ENCODE data around the gene ERN1.

ERN1 gene

DNA sequence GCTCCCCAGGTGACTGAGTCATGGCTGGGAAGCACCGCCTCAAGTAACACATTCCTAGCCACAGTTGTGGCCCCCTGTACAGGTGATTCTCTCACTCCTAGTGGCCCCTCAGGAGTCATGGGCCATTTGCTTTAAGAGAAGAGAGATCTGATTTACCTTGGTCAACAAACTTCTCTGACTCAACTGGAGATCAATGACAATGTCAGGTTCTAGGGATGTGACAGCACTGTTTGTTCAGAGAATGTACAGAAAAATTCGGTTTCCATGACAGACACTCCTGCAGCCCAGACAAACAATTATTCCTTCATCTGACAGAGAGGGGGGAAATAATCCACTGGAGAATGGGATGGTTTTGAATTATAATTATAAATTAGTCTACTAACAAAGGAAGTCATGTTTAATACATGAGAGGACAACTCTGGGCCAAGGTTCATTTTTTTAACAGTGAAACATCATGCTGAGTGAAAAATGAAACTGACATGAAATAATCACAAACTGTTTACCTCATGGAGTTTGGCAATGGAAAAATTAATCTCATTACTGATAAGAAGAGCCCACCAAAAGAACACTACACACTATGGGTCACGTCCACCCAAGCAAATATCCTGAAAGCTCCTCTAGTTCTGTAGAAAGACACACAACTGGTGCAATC lies 9.7 kb downstream of the ERN1 start:
- H3K36me3 ChIP-seq (ENCODE audit: insufficient read depth, low read length): no peaks in the 10 kb centered on the region
- TF ChIP-seq EZH2 (IDR thresholded peaks at IDR 0.05; ENCODE audit: borderline replicate concordance, low read depth, low read length, severe bottlenecking): no peak
- TF ChIP-seq, protein P1, sequence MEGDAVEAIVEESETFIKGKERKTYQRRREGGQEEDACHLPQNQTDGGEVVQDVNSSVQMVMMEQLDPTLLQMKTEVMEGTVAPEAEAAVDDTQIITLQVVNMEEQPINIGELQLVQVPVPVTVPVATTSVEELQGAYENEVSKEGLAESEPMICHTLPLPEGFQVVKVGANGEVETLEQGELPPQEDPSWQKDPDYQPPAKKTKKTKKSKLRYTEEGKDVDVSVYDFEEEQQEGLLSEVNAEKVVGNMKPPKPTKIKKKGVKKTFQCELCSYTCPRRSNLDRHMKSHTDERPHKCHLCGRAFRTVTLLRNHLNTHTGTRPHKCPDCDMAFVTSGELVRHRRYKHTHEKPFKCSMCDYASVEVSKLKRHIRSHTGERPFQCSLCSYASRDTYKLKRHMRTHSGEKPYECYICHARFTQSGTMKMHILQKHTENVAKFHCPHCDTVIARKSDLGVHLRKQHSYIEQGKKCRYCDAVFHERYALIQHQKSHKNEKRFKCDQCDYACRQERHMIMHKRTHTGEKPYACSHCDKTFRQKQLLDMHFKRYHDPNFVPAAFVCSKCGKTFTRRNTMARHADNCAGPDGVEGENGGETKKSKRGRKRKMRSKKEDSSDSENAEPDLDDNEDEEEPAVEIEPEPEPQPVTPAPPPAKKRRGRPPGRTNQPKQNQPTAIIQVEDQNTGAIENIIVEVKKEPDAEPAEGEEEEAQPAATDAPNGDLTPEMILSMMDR (IDR thresholded peaks at IDR 0.05; ENCODE audit: borderline replicate concordance, extremely low read depth, low read length, poor library complexity, severe bottlenecking): no peak
- H3K4me2 ChIP-seq (ENCODE audit: insufficient read depth, low read length): no peak overlapping the region
- H3K27ac ChIP-seq (ENCODE audit: low read length): 0 out of 2 replicates have a peak overlapping the region, but pooled peaks have one; percentile 32
- ATAC-seq (ENCODE audit: insufficient read depth, low read depth) (no peak), DNase-seq (no peak)
- no peak overlapping the region for H3K9ac ChIP-seq (ENCODE audit: low read depth, low read length)
- no peak overlapping the region for H3K4me3 ChIP-seq (ENCODE audit: low read depth in 1 of 2, low read length in 2 of 2)
- H2AFZ ChIP-seq (ENCODE audit: low read depth, low read length): no peak overlapping the region
- no peaks in the 10 kb centered on the region for H3K79me2 ChIP-seq (ENCODE audit: insufficient read depth, low read length)
- no peaks in the 10 kb centered on the region for H3K27me3 ChIP-seq (ENCODE audit: insufficient read depth, low read length, poor library complexity)
- H3K9me3 ChIP-seq (ENCODE audit: insufficient read depth, low read length, severe bottlenecking): no peaks in the 10 kb centered on the region
- H3K4me1 ChIP-seq (ENCODE audit: insufficient read depth, low read length): peaks cover 8% of the 10 kb centered on the region; the same call in 1 of the 2 replicates
- no peaks in the 10 kb centered on the region for H4K20me1 ChIP-seq (ENCODE audit: insufficient read depth, low read length)

DNA sequence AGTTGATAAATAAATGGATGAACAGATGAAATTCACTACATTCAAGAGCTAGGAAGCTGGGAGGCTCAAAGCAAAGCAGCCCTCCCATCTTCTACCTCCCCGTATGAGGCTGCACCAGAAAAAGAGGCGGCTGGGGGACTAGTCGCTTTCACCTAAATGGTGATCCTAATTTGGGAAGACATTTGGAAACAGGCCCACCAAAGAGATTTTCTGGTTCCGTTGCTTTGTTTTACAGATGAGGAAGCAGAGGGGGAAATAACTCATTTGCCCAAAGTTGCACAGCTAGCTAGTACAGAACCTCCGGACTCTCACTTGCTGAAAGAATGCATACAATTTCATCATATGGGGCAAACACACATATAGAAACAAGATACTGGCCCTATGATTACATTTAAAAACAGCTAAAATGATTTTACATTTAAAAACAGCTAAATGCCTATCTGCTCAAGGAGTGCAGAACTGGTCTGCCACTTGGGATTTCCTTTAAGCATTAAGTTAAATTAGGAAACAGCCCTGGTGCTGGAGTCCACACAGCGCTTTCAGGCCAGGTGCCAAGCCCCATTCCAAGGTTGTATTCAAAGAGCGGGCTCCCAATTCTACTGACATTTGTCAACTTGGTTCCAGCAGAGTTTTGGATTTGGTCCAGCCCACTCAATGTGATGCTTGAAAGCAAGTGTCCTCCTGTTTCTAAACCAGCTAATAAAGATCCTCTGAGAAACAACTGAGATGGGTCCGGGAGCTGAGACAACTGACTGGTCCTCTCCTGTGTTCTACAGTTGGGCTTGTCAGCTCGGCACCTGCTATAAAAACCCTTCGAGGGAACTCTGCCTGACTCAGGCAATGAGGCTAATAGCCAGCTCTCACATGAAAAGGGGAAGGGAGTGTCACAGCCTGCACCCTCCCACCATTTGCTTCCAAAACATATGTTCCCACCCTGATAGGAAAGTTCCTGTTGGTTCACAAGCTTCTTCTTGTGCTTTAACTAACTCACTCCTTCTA lies 11.7 kb downstream of the ERN1 start:
- DNase-seq (no peak), ATAC-seq (ENCODE audit: insufficient read depth, low read depth) (no peak)
- Histone ChIP-seq H3K36me3 (ENCODE audit: insufficient read depth, low read length) (no peaks in the 10 kb centered on the region), H4K20me1 (ENCODE audit: insufficient read depth, low read length) (no peaks in the 10 kb centered on the region), H3K4me3 (ENCODE audit: low read depth in 1 of 2, low read length in 2 of 2) (no peak overlapping the region), H3K27me3 (ENCODE audit: insufficient read depth, low read length, poor library complexity) (no peaks in the 10 kb centered on the region), H3K4me1 (ENCODE audit: insufficient read depth, low read length) (peaks cover 8% of the 10 kb centered on the region; the same call in 1 of the 2 replicates), H3K9ac (ENCODE audit: low read depth, low read length) (no peak overlapping the region), H3K27ac (ENCODE audit: low read length) (no peak overlapping the region), H2AFZ (ENCODE audit: low read depth, low read length) (no peak overlapping the region), H3K79me2 (ENCODE audit: insufficient read depth, low read length) (no peaks in the 10 kb centered on the region), H3K4me2 (ENCODE audit: insufficient read depth, low read length) (no peak overlapping the region), H3K9me3 (ENCODE audit: insufficient read depth, low read length, severe bottlenecking) (no peaks in the 10 kb centered on the region)
- TF ChIP-seq, protein P1 (IDR thresholded peaks at IDR 0.05; ENCODE audit: borderline replicate concordance, extremely low read depth, low read length, poor library complexity, severe bottlenecking): no peak
- TF ChIP-seq EZH2 (IDR thresholded peaks at IDR 0.05; ENCODE audit: borderline replicate concordance, low read depth, low read length, severe bottlenecking): no peak

DNA sequence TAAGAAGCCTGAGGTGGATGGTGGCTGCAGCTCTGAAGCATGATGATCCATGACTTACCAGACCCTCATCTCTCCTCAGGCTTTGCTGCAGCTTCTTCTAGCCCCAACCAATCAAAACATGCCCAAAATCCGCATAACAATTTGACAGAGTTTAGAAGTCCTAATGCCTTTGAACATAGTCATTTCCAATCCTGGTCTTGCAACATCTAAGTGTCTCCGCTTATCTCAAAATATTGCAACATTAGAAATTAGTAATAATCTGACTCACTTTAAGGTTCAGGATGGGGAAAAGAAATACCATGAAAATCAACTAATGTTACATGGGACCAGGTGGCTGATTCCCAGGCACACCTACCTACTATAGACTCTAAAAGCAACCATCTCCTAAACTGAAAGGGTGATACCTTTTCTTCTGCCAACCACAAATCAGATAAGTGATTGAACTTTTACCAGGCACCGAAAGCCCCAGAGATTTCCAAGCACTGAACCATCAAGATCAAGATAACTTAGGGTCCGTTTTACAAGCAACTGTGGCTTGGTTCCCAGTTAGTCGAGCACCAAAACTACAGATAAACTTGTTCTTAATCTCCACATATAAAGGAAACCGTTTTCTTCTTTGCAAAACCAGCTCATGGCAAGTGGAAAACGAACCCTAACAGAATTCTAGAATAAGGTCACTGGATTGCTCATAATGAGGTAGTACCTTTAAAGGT lies 14.0 kb downstream of the ERN1 start:
- Histone ChIP-seq H3K9me3 (ENCODE audit: insufficient read depth, low read length, severe bottlenecking) (no peaks in the 10 kb centered on the region), H3K27ac (ENCODE audit: low read length) (no peak overlapping the region), H3K36me3 (ENCODE audit: insufficient read depth, low read length) (no peaks in the 10 kb centered on the region), H3K9ac (ENCODE audit: low read depth, low read length) (no peak overlapping the region), H3K27me3 (ENCODE audit: insufficient read depth, low read length, poor library complexity) (no peaks in the 10 kb centered on the region), H2AFZ (ENCODE audit: low read depth, low read length) (no peak overlapping the region), H3K79me2 (ENCODE audit: insufficient read depth, low read length) (no peaks in the 10 kb centered on the region), H4K20me1 (ENCODE audit: insufficient read depth, low read length) (no peaks in the 10 kb centered on the region), H3K4me2 (ENCODE audit: insufficient read depth, low read length) (no peak overlapping the region), H3K4me3 (ENCODE audit: low read depth in 1 of 2, low read length in 2 of 2) (no peak overlapping the region), H3K4me1 (ENCODE audit: insufficient read depth, low read length) (peaks cover 5% of the 10 kb centered on the region; the same call in 1 of the 2 replicates)
- peak; percentile 48 for ATAC-seq (ENCODE audit: insufficient read depth, low read depth)
- DNase-seq: no peak
- TF ChIP-seq, protein P1 (IDR thresholded peaks at IDR 0.05; ENCODE audit: borderline replicate concordance, extremely low read depth, low read length, poor library complexity, severe bottlenecking): no peak
- no peak for TF ChIP-seq EZH2 (IDR thresholded peaks at IDR 0.05; ENCODE audit: borderline replicate concordance, low read depth, low read length, severe bottlenecking)

Data from DND-41 (cell line).